HL-60 (cell line): Measurements from ENCODE around the gene CFTR.

Experiments
- DNase-seq, 2 experiments: peaks; one replicate each; pipeline ENCODE4 v3.0.0-alpha.2; 2010 to 2020; ENCODE audit warnings: low read depth in 1 of 2, low spot score in 1 of 2
- H3K27ac ChIP-seq: fragments of 250-450 bp; sonication (Bioruptor Pico); replicated peaks from 2 replicates; pipeline ENCODE4 v1.5.1; 2020; ENCODE audit warnings: mild to moderate bottlenecking, moderate library complexity
- H3K27me3 ChIP-seq: fragments of 250-450 bp; sonication (Bioruptor Pico); 2 replicates; pipeline ENCODE4 v1.5.1; 2021; ENCODE audit warnings: mild to moderate bottlenecking, moderate library complexity; ENCODE audit not compliant: insufficient read depth, poor library complexity, severe bottlenecking
- H3K4me3 ChIP-seq: replicated peaks from 2 replicates; pipeline ENCODE4 v1.5.1; 2011; ENCODE audit warnings: mild to moderate bottlenecking, control low read depth, low read length; ENCODE audit not compliant: insufficient read depth
- CTCF ChIP-seq: IDR thresholded peaks from one replicate; pipeline ENCODE4 v1.5.1; 2011; ENCODE audit warnings: low read length, control low read depth, inconsistent platforms; ENCODE audit not compliant: insufficient read depth
- GABPA ChIP-seq: IDR thresholded peaks from 2 replicates; pipeline ENCODE4 v1.6.1; 2012; ENCODE audit warnings: low read depth
- POLR2AphosphoS5 ChIP-seq: IDR thresholded peaks from 2 replicates; pipeline ENCODE4 v1.6.1; 2012; ENCODE audit warnings: low read depth
- REST ChIP-seq: IDR thresholded peaks from 2 replicates; pipeline ENCODE4 v1.6.1; 2012; ENCODE audit warnings: low read depth; ENCODE audit not compliant: insufficient replicate concordance
- SPI1 ChIP-seq: IDR thresholded peaks from 2 replicates; pipeline ENCODE4 v1.6.1; 2012; ENCODE audit warnings: low read depth, mild to moderate bottlenecking, borderline replicate concordance
- long read RNA-seq: library from polyadenylated mRNA; unstranded; transcript quantifications from one replicate; pipeline ENCODE4 v2.0.0, GENCODE V29; 2020

CFTR gene
- long read RNA-seq: 0 reads

- peaks cover 18% of the 10 kb centered on the region for H3K27me3 ChIP-seq
- no peak within 1 kb of the TSS for H3K4me3 ChIP-seq
- no peak within 1 kb of the TSS for H3K27ac ChIP-seq
- TF ChIP-seq POLR2AphosphoS5 (no peak), SPI1 (no peak), REST (no peak), CTCF (no peak), GABPA (no peak)
- no peak for DNase-seq
Observed at GRCh38 chr7:117479225-117480054, at the start of gene CFTR. TSS of gene CFTR (plus strand) at chr7:117480025. CDS start at chr7:117480095, 70 bp downstream.

- no peak for DNase-seq
- Histone ChIP-seq H3K27me3 (no peaks in the 10 kb centered on the region), H3K4me3 (no peak overlapping the region), H3K27ac (no peak overlapping the region)
- TF ChIP-seq REST (no peak), POLR2AphosphoS5 (no peak), CTCF (no peak)
Observed at GRCh38 chr7:117435475-117436043, 44.3 kb upstream of the CFTR start.

- TF ChIP-seq CTCF: no peak
- no peak for TF ChIP-seq POLR2AphosphoS5
- no peak for TF ChIP-seq REST
- TF ChIP-seq SPI1: no peak
- no peak for TF ChIP-seq GABPA
- H3K27ac ChIP-seq: no peak overlapping the region
- H3K4me3 ChIP-seq: no peak overlapping the region
- H3K27me3 ChIP-seq: no peaks in the 10 kb centered on the region
- no peak for DNase-seq
Observed at GRCh38 chr7:117444646-117445045, 35.2 kb upstream of the CFTR start.
